ENCODE results near the gene SSBP3.
"Not testable (repeated sequence)": the region's sequence is repeated elsewhere in the genome, so short reads cannot be mapped to it uniquely, and the experiment has no call there.

SSBP3 gene

GRCh38 chr1:54391450-54392209, 14.6 kb downstream of the SSBP3 start:
- DNase-seq = no peak

- no peak for DNase-seq
Observed at GRCh38 chr1:54390655-54391054, 15.5 kb downstream of the SSBP3 start.

- DNase-seq = not testable (repeated sequence)
Observed at GRCh38 chr1:54389608-54390007, 16.6 kb downstream of the SSBP3 start.

GRCh38 chr1:54387419-54387818, 18.8 kb downstream of the SSBP3 start:
- no peak for DNase-seq

- DNase-seq = no peak
Observed at GRCh38 chr1:54385727-54386022, 20.5 kb downstream of the SSBP3 start.

- DNase-seq = no peak
Observed at GRCh38 chr1:54384918-54385726, 21.1 kb downstream of the SSBP3 start.

GRCh38 chr1:54384471-54384870, 21.7 kb downstream of the SSBP3 start:
- no peak for DNase-seq

- DNase-seq = no peak
Observed at GRCh38 chr1:54381524-54381923, 24.7 kb downstream of the SSBP3 start.

GRCh38 chr1:54380290-54380882, 25.8 kb downstream of the SSBP3 start:
- DNase-seq = no peak

- DNase-seq = no peak
Observed at GRCh38 chr1:54379555-54380289, 26.5 kb downstream of the SSBP3 start.

- no peak for DNase-seq
Observed at GRCh38 chr1:54378874-54379554, 27.2 kb downstream of the SSBP3 start.

- DNase-seq = no peak
Observed at GRCh38 chr1:54378157-54378873, 27.9 kb downstream of the SSBP3 start.

- DNase-seq = no peak
Observed at GRCh38 chr1:54377040-54377691, 29.0 kb downstream of the SSBP3 start.

- no peak for DNase-seq
Observed at GRCh38 chr1:54376430-54377039, 29.7 kb downstream of the SSBP3 start.

- no peak for DNase-seq
Observed at GRCh38 chr1:54375712-54376429, 30.3 kb downstream of the SSBP3 start.

- DNase-seq = no peak
Observed at GRCh38 chr1:54375298-54375697, 30.9 kb downstream of the SSBP3 start.

- DNase-seq = no peak
Observed at GRCh38 chr1:54374766-54375165, 31.4 kb downstream of the SSBP3 start.

- DNase-seq = no peak
Observed at GRCh38 chr1:54372978-54373377, 33.2 kb downstream of the SSBP3 start.

GRCh38 chr1:54371942-54372275, 34.3 kb downstream of the SSBP3 start:
- DNase-seq = no peak

Data from NCI-H2171 treated with DMSO at 0.1 percent for 48 hours (cell line).